GM19240 (cell line): ENCODE results near the gene HDHD5.
"Not testable (repeated sequence)": the region's sequence is repeated elsewhere in the genome, so short reads cannot be mapped to it uniquely, and the experiment has no call there.

Experiments used
- DNase-seq: peaks from one replicate; pipeline ENCODE4 v3.0.0; 2011; ENCODE audit warnings: low spot score; ENCODE audit not compliant: insufficient read length

HDHD5 gene

DNA sequence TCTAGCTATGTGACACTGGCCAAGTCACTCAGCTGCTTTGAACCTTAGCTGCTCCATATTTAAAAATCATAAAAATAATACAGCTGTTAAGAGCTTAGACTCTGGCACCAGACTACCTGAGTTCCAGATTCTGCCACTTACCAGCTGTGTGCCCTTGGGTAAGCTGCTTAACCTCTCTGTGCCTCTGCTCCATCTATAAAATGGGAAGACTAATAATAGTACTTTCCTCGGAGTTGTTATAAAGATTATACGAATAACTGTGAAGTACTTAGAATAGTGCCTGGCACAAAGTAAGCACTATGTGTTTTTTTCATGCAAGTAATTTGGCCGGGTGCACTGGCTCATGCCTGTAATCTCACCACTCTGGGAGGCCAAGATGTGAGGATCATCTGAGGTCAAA, 1.4 kb downstream of the HDHD5 start:
- DNase-seq: no peak

- no peak for DNase-seq
Observed at GRCh38 chr22:17155941-17156340, 3.1 kb downstream of the HDHD5 start.

GRCh38 chr22:17152971-17153370, 6.1 kb downstream of the HDHD5 start:
- DNase-seq: no peak

DNA sequence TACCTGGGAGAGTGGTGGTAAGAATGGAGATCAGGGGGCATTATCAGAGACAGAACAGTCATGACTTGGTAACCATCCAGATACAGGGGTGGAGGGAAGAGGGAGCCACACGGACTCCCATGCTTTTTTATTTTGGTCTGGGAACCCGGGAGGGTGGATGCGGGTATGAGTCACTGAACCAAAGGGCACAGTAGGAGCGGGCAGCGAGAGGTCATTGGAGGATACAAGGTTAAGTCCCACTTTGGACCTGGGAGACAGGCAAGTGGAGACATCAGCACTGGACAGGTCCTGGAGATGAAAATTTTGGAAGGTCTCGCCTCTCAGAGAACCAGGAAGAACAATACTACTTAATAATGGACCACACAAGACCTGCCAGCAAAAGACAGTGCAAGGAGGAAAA, 6.7 kb downstream of the HDHD5 start:
- no peak for DNase-seq

- no peak for DNase-seq
Observed at GRCh38 chr22:17149076-17149815, 9.8 kb downstream of the HDHD5 start.

DNA sequence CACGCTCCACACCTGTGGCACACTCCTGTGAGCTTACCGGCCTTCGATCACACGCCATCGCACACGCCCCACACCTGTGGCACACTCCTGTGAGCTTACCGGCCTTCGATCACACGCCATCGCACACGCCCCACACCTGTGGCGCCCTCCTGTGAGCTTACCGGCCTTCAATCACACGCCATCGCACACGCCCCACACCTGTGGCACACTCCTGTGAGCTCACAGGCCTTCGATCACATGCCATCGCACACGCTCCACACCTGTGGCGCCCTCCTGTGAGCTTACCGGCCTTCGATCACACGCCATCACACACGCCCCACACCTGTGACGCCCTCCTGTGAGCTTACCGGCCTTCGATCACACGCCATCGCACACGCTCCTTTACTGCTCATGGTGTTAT, 11.6 kb downstream of the HDHD5 start:
- not testable (repeated sequence) for DNase-seq

GRCh38 chr22:17145021-17145680, 13.9 kb downstream of the HDHD5 start:
- DNase-seq: no peak

DNA sequence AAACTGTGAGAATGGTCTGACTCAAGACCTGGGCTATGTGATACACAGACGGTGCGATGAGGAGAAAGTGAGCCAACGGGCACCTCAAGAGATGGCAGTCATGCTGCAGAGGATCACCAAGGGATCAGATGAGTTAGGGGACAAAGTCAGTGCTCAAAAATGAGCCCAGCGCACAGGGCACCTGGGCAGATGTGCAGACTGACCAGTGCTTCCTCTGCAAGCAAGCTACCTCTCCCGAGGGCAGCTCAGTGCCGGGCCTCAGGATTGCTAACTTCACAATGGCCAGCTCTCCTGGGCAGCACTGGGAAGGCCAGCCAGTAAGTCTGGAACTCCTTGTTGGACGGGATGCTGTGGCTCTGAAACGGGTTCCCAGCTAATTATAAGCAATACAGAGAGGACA, 15.3 kb downstream of the HDHD5 start:
- no peak for DNase-seq

GRCh38 chr22:17143101-17143500, 16.0 kb downstream of the HDHD5 start:
- DNase-seq: no peak

- DNase-seq: no peak
Observed at GRCh38 chr22:17140826-17141766, 18.0 kb downstream of the HDHD5 start.

DNA sequence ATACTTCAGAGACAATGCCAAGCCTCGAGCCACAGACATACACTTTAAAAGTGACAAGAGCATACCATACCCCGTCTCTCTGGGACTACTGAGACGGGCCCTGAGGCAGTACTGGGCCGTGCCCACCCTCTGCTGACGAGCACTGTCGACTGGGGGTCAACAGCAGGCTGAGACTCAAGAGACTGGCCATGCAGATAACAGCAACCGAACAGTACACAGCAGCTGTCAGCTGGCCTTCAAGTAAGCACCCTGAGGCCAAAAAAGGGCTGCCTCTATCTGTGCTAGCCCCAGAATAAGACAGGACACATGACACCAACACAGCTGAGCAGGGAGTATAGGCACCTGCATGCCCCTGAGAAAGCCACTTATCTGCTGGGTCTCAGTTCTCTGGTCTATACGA, 19.1 kb downstream of the HDHD5 start:
- no peak for DNase-seq

GRCh38 chr22:17138513-17138912, 20.6 kb downstream of the HDHD5 start:
- DNase-seq: no peak

DNA sequence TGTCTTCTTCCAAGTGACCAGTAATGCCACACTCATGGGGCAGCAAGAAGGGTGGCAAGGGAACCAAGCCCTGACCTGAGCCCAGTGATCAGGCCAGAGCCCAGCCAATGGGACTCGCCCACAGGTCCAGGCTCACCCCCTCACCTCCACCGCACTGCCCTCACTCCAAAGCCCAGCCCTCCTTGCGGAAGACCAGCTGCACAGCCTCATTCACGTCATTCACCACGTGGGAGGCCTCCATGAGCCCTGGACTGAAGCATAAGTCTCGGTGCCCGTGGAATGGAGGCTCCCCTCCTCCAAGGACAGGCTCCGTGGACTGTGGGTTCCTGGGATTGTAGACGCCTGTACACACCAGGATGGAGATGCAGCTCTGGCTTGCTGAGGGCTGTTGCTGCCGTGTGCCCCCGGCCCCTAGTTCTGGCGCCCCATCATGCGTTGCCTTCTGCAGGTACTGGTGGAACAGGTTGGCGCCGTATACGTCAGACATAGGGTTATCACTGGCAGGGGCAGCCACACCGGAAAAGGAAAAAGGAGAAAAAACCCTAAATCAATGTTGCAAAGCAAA, 21.1 kb downstream of the HDHD5 start:
- DNase-seq: no peak

GRCh38 chr22:17137170-17137569, 21.9 kb downstream of the HDHD5 start:
- DNase-seq: no peak

- DNase-seq: no peak
Observed at GRCh38 chr22:17135153-17135760, 23.8 kb downstream of the HDHD5 start.

DNA sequence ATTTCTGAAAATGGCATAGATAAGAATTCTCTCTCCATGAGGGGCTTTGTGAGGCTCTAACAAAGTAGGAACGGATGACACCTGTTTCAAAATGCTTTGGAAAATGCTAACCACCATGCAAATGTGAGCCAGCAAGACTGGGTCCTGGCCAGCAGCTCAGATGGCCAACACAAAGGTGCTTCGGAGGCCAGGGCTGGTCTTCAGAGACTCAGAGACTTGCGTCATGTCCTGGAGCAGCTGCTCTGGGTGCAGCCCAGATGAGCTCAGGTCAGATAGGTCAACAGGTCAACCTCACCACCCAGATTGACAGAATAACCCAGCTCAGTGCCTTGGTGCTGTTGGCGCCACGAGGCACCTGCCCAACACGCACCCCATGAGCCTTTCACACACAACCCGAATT, 25.9 kb downstream of the HDHD5 start:
- DNase-seq: no peak

GRCh38 chr22:17132112-17132511, 27.0 kb downstream of the HDHD5 start:
- DNase-seq: no peak

DNA sequence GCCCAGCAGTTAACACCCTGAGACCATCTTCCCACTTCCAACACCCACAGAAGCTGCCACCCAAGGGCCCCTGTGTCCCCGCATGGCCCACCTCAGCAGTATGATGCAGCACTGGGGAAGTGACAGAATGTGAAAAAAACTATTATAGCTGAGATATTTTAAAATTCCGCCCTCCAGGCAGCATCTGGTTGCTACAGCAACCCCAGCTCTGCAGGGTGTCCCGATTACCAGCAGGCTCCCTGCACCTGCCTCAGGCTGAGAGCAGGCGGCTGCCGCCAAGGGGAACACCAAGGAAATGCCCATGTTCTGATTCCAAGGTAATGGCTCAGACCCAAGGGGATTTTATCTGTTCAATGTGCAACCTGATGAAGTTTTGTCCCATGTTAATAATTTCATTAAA, 27.4 kb downstream of the HDHD5 start:
- DNase-seq: no peak

- no peak for DNase-seq
Observed at GRCh38 chr22:17130199-17130598, 28.9 kb downstream of the HDHD5 start.

GRCh38 chr22:17121233-17122195, 37.6 kb downstream of the HDHD5 start, which contains the start of gene TMEM121B:
TMEM121B (minus strand) TSS chr22:17121360; CDS start chr22:17121127, 233 bp downstream.
- DNase-seq: no peak
